GM23338 (cell line): ENCODE measurements around the gene NPTXR. TPM values are rescaled to one million over a fixed set of nuclear protein-coding genes. Genes with fewer than 3 reads are reported as not detected.

ENCODE experiments used
- ATAC-seq: fragments of 200-7000 bp; cut with Tn5 transposase; 3 replicates; pipeline ENCODE4 v1.9.1; 2020
- DNase-seq: peaks from one replicate; pipeline ENCODE4 v3.0.0-alpha.2; 2015; ENCODE audit warnings: low spot score
- H2AFZ ChIP-seq: fragments of 200-600 bp; sonication (generic); 2 replicates; pipeline ENCODE4 v1.8.0; 2016; ENCODE audit warnings: antibody characterized with exemption, mild to moderate bottlenecking, moderate library complexity
- H3F3A ChIP-seq: fragments of 200-600 bp; sonication (generic); replicated peaks from 2 replicates; pipeline ENCODE4 v1.8.0; 2017; ENCODE audit warnings: antibody characterized with exemption, mixed run types, low read depth
- H3K27ac ChIP-seq: fragments of 200-600 bp; sonication (generic); 2 replicates; pipeline ENCODE4 v1.6.1; 2016; ENCODE audit warnings: low read depth
- H3K27me3 ChIP-seq: fragments of 200-600 bp; sonication (generic); 2 replicates; pipeline ENCODE4 v1.8.0; 2016; ENCODE audit warnings: mild to moderate bottlenecking, mixed run types, moderate library complexity; ENCODE audit not compliant: insufficient read depth
- H3K36me3 ChIP-seq: fragments of 200-600 bp; sonication (generic); 2 replicates; pipeline ENCODE4 v1.8.0; 2016; ENCODE audit warnings: mild to moderate bottlenecking; ENCODE audit not compliant: insufficient read depth
- H3K4me1 ChIP-seq: fragments of 200-600 bp; sonication (generic); 2 replicates; pipeline ENCODE4 v1.8.0; 2016; ENCODE audit warnings: mild to moderate bottlenecking, moderate library complexity; ENCODE audit not compliant: insufficient read depth
- H3K4me2 ChIP-seq: fragments of 200-600 bp; sonication (generic); 2 replicates; pipeline ENCODE4 v1.7.1; 2017; ENCODE audit warnings: mixed run types
- H3K4me3 ChIP-seq: fragments of 200-600 bp; sonication (generic); 2 replicates; pipeline ENCODE4 v1.6.1; 2016; ENCODE audit warnings: mixed run types
- H3K79me2 ChIP-seq: fragments of 200-600 bp; sonication (generic); replicated peaks from 2 replicates; pipeline ENCODE4 v1.8.0; 2017; ENCODE audit warnings: mild to moderate bottlenecking; ENCODE audit not compliant: insufficient read depth
- H3K9me2 ChIP-seq: fragments of 200-600 bp; sonication (generic); 2 replicates; pipeline ENCODE4 v1.8.0; 2017; ENCODE audit not compliant: insufficient read depth
- H4K20me1 ChIP-seq: fragments of 200-600 bp; sonication (generic); replicated peaks from 2 replicates; pipeline ENCODE4 v1.8.0; 2017; ENCODE audit warnings: mild to moderate bottlenecking; ENCODE audit not compliant: insufficient read depth
- H3K27ac Mint-ChIP-seq: 2 replicates; pipeline ENCODE4 v1.8.0; 2020; ENCODE audit warnings: inconsistent platforms, mild to moderate bottlenecking, moderate library complexity, mixed read lengths
- H3K27me3 Mint-ChIP-seq: 3 replicates; pipeline ENCODE4 v1.8.0; 2022; ENCODE audit warnings: low read depth, mild to moderate bottlenecking, moderate library complexity, mixed read lengths, inconsistent platforms; ENCODE audit not compliant: insufficient read depth, poor library complexity
- H3K36me3 Mint-ChIP-seq: 3 replicates; pipeline ENCODE4 v1.8.0; 2021; ENCODE audit warnings: low read depth, mild to moderate bottlenecking, inconsistent platforms, moderate library complexity, mixed read lengths
- H3K4me1 Mint-ChIP-seq: 3 replicates; pipeline ENCODE4 v1.8.0; 2020; ENCODE audit warnings: mild to moderate bottlenecking, inconsistent platforms, mixed read lengths
- H3K4me3 Mint-ChIP-seq: 3 replicates; pipeline ENCODE4 v1.8.0; 2021; ENCODE audit warnings: moderate library complexity, mild to moderate bottlenecking, inconsistent platforms, mixed read lengths
- H3K9me3 Mint-ChIP-seq: 3 replicates; pipeline ENCODE4 v1.8.0; 2020; ENCODE audit warnings: moderate library complexity, mild to moderate bottlenecking, inconsistent platforms, mixed read lengths
- EZH2 ChIP-seq: fragments of 200-600 bp; sonication (generic); IDR thresholded peaks from one replicate; pipeline ENCODE4 v1.8.0; 2017; ENCODE audit warnings: antibody characterized with exemption, mild to moderate bottlenecking, low read depth; ENCODE audit not compliant: unreplicated experiment
- EZH2phosphoT487 ChIP-seq: fragments of 200-600 bp; sonication (generic); IDR thresholded peaks from one replicate; pipeline ENCODE4 v1.8.1; 2018; ENCODE audit warnings: antibody characterized with exemption; ENCODE audit not compliant: unreplicated experiment
- JUNB ChIP-seq: IDR thresholded peaks from one replicate; pipeline ENCODE4 v1.6.1; 2016; ENCODE audit warnings: antibody characterized with exemption; ENCODE audit not compliant: unreplicated experiment
- NANOG ChIP-seq: IDR thresholded peaks from 2 replicates; pipeline ENCODE4 v1.6.1; 2016; ENCODE audit warnings: antibody characterized with exemption, borderline replicate concordance
- POLR2AphosphoS5 ChIP-seq: IDR thresholded peaks from 2 replicates; pipeline ENCODE4 v1.6.1; 2016; ENCODE audit warnings: antibody characterized with exemption, low read depth
- ZNF331 ChIP-seq: fragments of 250-450 bp; sonication (Bioruptor Pico); IDR thresholded peaks from 2 replicates; pipeline ENCODE4 v1.5.0; 2020; ENCODE audit warnings: low read depth, mild to moderate bottlenecking, moderate library complexity
- polyA plus RNA-seq: library from polyadenylated mRNA; unstranded; fragments of >200 nt; fragmentation: Nextera tagmentation; extraction: Ambion mirVana; gene quantifications from 2 replicates; pipeline ENCODE4 v1.2.1, GENCODE V29; 2016
- total RNA-seq: library from RNA; depleted of rRNA; stranded (reverse); fragments of >200 nt; shearing (Covaris generic); gene quantifications from 2 replicates; pipeline ENCODE4 v1.2.3, GENCODE V29; 2014
- TF ChIP-seq, protein P1 (sequence below): fragments of 250-450 bp; sonication (Bioruptor Pico); IDR thresholded peaks from 2 replicates; pipeline ENCODE4 v1.5.0; 2020; ENCODE audit warnings: mild to moderate bottlenecking, moderate library complexity
- TF ChIP-seq, protein P2 (sequence below): IDR thresholded peaks from 2 replicates; pipeline ENCODE4 v1.6.1; 2016; ENCODE audit warnings: antibody characterized with exemption
- TF ChIP-seq, protein P3 (sequence below), 2 experiments: fragments of 200-600 bp in 1 of 2; sonication (generic) in 1 of 2; conservative IDR thresholded peaks; 2 replicates each; pipeline versions ENCODE4 v1.5.1 to v1.6.1; 2016 to 2017; ENCODE audit warnings: antibody characterized with exemption in 2 of 2, low read depth in 2 of 2, mild to moderate bottlenecking in 2 of 2, moderate library complexity in 1 of 2
- TF ChIP-seq, protein P4 (sequence below): IDR thresholded peaks from one replicate; pipeline ENCODE4 v1.6.1; 2018; ENCODE audit warnings: antibody characterized with exemption; ENCODE audit not compliant: unreplicated experiment

The NPTXR gene
- total and polyA plus RNA-seq, 2 experiments from 2014 or later = 0.89 to 13.4 TPM

DNA sequence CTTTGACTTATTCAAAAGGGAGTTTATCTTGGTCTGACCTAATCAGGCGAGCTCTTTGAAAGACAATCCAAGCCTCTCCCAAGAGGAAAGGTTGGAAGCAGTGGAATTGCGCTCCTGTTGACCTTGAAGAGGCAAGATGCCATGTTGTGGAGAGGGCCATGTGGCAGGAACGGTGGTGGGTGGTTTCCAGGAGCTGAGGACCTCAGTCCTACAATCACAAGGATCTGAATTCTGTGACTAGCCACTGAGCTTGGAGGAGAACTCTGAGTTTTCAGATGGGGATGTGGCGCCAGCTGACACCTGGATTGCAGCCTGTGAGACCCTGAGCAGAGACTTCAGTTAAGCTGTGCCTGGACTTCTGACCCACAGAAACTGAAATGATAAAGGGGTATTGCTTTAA is 34.2 kb upstream of the NPTXR start (continued):
- TF ChIP-seq, protein P1, sequence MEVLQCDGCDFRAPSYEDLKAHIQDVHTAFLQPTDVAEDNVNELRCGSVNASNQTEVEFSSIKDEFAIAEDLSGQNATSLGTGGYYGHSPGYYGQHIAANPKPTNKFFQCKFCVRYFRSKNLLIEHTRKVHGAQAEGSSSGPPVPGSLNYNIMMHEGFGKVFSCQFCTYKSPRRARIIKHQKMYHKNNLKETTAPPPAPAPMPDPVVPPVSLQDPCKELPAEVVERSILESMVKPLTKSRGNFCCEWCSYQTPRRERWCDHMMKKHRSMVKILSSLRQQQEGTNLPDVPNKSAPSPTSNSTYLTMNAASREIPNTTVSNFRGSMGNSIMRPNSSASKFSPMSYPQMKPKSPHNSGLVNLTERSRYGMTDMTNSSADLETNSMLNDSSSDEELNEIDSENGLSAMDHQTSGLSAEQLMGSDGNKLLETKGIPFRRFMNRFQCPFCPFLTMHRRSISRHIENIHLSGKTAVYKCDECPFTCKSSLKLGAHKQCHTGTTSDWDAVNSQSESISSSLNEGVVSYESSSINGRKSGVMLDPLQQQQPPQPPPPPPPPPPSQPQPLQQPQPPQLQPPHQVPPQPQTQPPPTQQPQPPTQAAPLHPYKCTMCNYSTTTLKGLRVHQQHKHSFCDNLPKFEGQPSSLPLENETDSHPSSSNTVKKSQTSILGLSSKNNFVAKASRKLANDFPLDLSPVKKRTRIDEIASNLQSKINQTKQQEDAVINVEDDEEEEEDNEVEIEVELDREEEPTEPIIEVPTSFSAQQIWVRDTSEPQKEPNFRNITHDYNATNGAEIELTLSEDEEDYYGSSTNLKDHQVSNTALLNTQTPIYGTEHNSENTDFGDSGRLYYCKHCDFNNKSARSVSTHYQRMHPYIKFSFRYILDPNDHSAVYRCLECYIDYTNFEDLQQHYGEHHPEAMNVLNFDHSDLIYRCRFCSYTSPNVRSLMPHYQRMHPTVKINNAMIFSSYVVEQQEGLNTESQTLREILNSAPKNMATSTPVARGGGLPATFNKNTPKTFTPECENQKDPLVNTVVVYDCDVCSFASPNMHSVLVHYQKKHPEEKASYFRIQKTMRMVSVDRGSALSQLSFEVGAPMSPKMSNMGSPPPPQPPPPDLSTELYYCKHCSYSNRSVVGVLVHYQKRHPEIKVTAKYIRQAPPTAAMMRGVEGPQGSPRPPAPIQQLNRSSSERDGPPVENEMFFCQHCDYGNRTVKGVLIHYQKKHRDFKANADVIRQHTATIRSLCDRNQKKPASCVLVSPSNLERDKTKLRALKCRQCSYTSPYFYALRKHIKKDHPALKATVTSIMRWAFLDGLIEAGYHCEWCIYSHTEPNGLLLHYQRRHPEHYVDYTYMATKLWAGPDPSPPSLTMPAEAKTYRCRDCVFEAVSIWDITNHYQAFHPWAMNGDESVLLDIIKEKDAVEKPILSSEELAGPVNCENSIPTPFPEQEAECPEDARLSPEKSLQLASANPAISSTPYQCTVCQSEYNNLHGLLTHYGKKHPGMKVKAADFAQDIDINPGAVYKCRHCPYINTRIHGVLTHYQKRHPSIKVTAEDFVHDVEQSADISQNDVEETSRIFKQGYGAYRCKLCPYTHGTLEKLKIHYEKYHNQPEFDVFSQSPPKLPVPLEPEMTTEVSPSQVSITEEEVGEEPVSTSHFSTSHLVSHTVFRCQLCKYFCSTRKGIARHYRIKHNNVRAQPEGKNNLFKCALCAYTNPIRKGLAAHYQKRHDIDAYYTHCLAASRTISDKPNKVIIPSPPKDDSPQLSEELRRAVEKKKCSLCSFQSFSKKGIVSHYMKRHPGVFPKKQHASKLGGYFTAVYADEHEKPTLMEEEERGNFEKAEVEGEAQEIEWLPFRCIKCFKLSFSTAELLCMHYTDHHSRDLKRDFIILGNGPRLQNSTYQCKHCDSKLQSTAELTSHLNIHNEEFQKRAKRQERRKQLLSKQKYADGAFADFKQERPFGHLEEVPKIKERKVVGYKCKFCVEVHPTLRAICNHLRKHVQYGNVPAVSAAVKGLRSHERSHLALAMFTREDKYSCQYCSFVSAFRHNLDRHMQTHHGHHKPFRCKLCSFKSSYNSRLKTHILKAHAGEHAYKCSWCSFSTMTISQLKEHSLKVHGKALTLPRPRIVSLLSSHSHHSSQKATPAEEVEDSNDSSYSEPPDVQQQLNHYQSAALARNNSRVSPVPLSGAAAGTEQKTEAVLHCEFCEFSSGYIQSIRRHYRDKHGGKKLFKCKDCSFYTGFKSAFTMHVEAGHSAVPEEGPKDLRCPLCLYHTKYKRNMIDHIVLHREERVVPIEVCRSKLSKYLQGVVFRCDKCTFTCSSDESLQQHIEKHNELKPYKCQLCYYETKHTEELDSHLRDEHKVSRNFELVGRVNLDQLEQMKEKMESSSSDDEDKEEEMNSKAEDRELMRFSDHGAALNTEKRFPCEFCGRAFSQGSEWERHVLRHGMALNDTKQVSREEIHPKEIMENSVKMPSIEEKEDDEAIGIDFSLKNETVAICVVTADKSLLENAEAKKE = no peak
- TF ChIP-seq, protein P2, sequence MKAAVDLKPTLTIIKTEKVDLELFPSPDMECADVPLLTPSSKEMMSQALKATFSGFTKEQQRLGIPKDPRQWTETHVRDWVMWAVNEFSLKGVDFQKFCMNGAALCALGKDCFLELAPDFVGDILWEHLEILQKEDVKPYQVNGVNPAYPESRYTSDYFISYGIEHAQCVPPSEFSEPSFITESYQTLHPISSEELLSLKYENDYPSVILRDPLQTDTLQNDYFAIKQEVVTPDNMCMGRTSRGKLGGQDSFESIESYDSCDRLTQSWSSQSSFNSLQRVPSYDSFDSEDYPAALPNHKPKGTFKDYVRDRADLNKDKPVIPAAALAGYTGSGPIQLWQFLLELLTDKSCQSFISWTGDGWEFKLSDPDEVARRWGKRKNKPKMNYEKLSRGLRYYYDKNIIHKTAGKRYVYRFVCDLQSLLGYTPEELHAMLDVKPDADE = no peak

DNA sequence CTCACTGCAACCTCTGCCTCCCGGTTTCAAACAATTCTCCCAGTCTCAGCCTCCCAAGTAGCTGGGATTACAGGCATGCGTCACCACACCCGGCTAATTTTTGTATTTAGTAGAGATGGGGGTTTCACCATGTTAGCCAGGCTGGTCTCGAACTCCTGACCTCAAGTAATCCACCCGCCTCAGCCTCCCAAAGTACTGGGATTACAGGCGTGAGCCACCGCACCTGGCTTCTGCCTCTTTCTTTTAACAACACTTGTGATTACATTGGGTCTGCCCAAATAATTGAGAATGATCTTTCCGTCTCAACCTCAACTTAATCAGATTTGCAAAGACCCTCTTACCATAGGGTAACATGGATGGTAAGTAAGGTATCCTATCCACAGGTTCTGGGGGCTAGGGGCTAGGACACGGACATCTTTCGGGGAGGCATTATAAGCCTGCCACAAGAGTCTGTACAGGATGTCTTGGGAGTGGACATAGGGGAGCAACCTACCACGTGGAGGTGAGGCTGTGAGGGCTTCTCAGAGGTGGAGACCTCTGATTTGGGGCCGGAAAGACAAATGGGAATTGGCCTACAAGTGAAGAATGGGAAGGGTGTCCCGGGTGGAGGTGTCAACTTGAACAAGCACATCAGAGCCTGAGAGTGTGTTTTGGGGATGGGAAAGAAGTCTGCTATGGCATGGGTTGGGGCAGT is 30.8 kb upstream of the NPTXR start:
- Histone ChIP-seq H2AFZ (no peak overlapping the region), H3K36me3 (peaks cover under 1% of the 10 kb centered on the region; the same call in 1 of the 2 replicates), H3K79me2 (peaks cover 8% of the 10 kb centered on the region), H3K4me3 (no peak overlapping the region), H3F3A (0 out of 2 replicates have a peak, but pooled peaks cover 2% of the 10 kb centered on the region), H3K4me2 (no peak overlapping the region), H4K20me1 (peaks cover 4% of the 10 kb centered on the region), H3K9me2 (no peaks in the 10 kb centered on the region), H3K27ac (no peak overlapping the region), H3K27me3 (no peaks in the 10 kb centered on the region; the same call in 1 of the 2 replicates), H3K4me1 (peaks cover 34% of the 10 kb centered on the region)
- ATAC-seq (no peak), DNase-seq (no peak)
- H3K36me3 Mint-ChIP-seq = peaks cover 11% of the 10 kb centered on the region
- no peak overlapping the region for H3K27ac Mint-ChIP-seq
- H3K4me3 Mint-ChIP-seq = peak overlapping the region; percentile 9; the same call in 1 of the 3 replicates
- H3K27me3 Mint-ChIP-seq = peaks cover 9% of the 10 kb centered on the region
- H3K4me1 Mint-ChIP-seq = peaks cover 38% of the 10 kb centered on the region
- no peaks in the 10 kb centered on the region for H3K9me3 Mint-ChIP-seq
- TF ChIP-seq ZNF331 (CRISPR knock-in tag) (no peak), POLR2AphosphoS5 (no peak), JUNB (no peak), EZH2 (no peak), NANOG (no peak), EZH2phosphoT487 (no peak)
- TF ChIP-seq, protein P3, sequence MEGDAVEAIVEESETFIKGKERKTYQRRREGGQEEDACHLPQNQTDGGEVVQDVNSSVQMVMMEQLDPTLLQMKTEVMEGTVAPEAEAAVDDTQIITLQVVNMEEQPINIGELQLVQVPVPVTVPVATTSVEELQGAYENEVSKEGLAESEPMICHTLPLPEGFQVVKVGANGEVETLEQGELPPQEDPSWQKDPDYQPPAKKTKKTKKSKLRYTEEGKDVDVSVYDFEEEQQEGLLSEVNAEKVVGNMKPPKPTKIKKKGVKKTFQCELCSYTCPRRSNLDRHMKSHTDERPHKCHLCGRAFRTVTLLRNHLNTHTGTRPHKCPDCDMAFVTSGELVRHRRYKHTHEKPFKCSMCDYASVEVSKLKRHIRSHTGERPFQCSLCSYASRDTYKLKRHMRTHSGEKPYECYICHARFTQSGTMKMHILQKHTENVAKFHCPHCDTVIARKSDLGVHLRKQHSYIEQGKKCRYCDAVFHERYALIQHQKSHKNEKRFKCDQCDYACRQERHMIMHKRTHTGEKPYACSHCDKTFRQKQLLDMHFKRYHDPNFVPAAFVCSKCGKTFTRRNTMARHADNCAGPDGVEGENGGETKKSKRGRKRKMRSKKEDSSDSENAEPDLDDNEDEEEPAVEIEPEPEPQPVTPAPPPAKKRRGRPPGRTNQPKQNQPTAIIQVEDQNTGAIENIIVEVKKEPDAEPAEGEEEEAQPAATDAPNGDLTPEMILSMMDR (conservative IDR thresholded peaks at IDR 0.05; ENCODE audit: low read depth in 2 of 2) = no peak
- TF ChIP-seq, protein P4, sequence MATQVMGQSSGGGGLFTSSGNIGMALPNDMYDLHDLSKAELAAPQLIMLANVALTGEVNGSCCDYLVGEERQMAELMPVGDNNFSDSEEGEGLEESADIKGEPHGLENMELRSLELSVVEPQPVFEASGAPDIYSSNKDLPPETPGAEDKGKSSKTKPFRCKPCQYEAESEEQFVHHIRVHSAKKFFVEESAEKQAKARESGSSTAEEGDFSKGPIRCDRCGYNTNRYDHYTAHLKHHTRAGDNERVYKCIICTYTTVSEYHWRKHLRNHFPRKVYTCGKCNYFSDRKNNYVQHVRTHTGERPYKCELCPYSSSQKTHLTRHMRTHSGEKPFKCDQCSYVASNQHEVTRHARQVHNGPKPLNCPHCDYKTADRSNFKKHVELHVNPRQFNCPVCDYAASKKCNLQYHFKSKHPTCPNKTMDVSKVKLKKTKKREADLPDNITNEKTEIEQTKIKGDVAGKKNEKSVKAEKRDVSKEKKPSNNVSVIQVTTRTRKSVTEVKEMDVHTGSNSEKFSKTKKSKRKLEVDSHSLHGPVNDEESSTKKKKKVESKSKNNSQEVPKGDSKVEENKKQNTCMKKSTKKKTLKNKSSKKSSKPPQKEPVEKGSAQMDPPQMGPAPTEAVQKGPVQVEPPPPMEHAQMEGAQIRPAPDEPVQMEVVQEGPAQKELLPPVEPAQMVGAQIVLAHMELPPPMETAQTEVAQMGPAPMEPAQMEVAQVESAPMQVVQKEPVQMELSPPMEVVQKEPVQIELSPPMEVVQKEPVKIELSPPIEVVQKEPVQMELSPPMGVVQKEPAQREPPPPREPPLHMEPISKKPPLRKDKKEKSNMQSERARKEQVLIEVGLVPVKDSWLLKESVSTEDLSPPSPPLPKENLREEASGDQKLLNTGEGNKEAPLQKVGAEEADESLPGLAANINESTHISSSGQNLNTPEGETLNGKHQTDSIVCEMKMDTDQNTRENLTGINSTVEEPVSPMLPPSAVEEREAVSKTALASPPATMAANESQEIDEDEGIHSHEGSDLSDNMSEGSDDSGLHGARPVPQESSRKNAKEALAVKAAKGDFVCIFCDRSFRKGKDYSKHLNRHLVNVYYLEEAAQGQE = no peak
